NOMO-1 treated with DMSO at 0.1 percent for 48 hours (cell line): ENCODE results near the gene MAGEA8.
"Not testable (repeated sequence)": the region's sequence is repeated elsewhere in the genome, so short reads cannot be mapped to it uniquely, and the experiment has no call there.

Source experiments
- DNase-seq: peaks from one replicate; lab custom pipeline; 2025; ENCODE audit not compliant: unreplicated experiment; lab: John Stamatoyannopoulos, UW

MAGEA8 gene, protein sequence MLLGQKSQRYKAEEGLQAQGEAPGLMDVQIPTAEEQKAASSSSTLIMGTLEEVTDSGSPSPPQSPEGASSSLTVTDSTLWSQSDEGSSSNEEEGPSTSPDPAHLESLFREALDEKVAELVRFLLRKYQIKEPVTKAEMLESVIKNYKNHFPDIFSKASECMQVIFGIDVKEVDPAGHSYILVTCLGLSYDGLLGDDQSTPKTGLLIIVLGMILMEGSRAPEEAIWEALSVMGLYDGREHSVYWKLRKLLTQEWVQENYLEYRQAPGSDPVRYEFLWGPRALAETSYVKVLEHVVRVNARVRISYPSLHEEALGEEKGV

DNA sequence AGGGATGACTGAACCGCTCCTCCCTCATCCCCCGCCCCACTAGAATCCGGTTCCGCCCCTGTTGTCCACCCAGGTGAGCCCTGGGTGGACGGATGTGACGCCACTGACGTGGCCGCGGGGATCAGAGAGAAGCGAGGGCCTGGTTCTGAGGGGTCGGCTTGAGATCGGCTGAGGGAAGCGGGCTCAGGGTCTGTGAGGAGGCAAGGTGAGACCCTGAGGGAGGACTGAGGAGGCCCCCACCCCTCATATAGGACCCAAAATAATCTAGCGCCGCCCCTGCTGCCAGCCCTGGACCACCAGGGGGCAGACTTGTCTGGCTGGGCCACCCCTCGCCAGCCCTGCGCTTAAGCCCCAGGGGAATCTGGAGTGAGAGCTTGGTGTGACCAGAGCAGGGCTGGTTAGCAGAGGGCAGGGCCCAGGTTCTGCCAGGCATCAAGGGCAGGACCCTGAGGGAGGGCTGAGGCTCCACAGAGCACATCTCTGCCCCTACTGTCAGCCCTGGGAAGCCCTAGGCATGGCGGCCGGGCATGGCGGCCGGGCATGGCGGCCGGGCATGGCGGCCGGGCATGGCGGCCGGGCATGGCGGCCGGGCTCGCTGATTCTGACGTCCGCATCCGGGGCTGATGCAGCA lies at the start of gene MAGEA8:
Gene MAGEA8, plus strand, starts transcription at position 103 of the 631 bp plus-strand sequence. CDS start 3,090 bp downstream, outside the sequence.
- DNase-seq = no peak

DNA sequence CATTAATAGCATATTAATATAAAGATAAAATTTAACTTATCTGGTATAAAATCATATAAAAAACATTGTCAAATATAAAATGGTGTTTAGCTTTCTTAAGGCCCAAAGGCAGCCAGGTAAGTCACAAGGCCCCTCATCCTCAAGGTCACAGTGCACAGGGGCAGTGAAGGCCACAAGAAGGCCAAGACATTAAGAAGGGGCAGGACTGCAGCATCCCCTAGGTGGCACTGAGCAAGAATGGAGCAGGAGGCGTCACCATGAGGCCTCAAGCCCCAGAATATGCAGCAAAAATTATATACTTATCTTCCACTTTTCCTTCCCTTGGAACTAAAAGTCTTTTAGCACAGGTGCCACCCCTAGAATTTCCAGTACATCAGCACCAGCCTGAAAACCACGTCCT lies 49.5 kb upstream of the MAGEA8 start:
- DNase-seq = no peak

DNA sequence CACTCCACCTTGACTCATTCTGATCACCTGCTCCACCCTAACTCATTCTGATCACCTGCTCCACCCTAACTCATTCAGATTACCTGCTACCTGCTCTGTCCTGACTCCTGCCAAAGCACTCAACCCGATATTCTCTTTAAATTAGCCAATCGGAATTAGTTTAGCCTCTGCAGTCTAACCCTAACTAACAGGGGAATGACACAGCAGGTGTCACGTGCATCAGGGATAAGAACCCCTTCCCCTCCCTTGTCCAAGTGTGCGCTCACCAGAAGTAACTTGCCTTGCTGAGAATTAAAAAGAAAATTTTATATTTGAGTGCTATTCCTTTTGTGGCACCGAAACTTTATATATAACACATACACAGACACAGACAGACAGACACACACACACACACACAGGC lies 44.3 kb upstream of the MAGEA8 start:
- not testable (repeated sequence) for DNase-seq

DNA sequence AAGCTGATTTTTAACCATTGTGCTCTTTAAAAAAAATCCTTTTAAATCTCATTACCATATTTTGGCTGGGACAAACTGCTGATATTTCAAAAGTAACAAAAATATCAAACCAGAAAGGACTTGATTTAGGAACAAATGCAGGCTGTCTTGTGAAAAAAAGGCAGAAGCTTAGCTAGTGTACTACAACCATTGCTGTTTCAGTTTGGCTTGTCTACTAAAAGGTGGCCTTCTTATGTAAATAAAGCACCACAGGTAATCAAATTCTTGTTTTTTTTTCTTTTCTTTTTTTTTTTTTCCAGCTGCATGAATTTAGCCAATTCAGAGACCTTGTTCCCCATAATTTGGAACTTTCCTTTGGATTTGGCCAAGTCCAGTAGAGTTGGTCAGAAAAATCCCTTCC lies 43.8 kb upstream of the MAGEA8 start:
- no peak for DNase-seq

DNA sequence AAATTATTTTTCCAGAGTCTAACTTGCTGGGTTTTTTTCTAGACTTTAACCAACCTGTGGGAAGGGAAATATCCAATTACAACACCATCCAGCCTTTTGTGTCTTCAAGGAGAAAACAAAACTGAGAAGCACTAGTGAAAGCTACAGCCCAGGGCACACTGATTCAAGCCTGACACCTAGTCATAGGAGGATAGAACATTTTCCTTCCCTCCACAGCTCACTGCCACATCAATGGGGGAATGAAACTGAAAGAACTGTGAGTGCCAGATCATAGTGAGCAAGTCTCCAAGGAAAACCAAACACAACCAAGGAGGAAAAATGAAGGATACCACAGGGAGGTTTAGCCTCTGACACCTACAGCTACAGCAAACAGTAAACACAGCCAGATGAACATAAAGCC lies 43.3 kb upstream of the MAGEA8 start:
- no peak for DNase-seq

DNA sequence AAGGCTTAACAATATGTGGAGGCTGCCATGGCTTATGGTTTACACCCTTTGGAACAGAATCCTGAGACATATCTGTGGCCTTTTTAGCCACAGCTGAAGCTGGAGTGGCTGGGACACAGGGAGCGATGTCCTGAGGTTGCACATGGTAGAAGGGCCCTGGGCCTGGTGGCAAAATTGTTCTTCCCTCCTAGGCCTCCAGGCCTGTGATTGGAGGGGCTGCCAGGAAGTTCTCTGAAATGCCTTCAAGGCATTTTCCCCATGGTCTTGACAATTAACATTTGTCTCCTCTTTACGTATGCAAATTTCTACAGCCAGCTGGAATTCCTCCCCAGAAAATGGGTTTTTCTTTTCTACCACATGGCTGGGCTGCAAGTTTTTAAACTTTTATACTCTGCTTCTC lies 39.1 kb upstream of the MAGEA8 start:
- no peak for DNase-seq

DNA sequence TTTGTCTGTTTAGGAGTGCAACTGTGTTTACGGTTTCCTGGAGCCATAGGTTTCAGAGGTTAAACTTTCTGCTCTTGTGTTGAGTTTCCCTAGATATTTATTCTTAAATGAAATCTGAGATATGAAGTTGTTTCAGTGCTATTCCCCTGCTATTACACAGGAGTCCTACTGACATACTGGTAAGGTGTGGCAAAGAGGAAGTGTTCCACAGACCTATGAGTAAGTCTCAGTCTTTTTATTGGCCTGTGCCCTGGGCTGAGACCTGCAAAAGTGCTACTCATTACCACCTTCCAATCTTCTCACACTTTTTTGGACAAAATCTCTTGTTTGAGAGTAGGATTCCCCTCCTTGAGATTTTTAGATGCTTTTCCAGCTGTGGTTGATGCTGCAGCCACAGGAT lies 35.6 kb upstream of the MAGEA8 start:
- DNase-seq = no peak

DNA sequence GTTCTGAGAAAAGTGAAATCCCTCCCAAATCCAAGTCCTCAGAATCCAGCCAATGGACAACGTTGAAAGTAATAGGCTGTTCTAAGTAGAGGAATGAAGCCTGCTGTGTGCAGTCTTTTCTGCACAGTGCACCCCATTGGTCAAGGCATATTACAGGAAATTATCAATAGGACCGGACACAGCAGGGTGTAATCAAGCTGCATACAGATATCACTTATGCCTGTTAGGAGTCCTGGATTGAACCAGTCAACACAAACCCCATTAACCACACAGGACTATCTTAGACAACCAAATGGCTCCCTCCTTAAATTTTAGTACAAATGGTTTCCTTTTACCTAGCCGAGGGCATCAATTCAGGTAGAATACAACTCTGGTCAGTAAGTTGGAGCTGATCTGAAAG lies 34.2 kb upstream of the MAGEA8 start:
- DNase-seq = no peak

DNA sequence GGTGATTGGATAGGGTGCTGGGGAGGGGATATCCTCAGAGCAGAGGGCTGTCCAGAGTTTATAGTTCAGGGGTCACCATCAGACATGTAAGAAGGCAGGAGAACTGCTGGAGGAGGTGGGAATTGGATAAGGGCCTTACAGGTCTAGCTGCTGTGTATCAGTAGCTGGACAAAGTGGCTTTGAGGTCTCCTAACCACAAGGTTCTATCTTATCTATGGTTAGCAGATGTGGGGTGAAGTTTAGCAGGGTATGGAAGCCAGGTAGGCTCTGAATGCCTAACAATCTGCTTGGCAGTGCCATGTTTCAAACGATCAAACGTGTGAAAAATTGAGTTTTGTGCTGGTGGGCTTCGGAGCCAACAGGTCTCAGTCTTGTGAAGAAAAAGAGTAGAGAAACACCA lies 32.1 kb upstream of the MAGEA8 start:
- no peak for DNase-seq

DNA sequence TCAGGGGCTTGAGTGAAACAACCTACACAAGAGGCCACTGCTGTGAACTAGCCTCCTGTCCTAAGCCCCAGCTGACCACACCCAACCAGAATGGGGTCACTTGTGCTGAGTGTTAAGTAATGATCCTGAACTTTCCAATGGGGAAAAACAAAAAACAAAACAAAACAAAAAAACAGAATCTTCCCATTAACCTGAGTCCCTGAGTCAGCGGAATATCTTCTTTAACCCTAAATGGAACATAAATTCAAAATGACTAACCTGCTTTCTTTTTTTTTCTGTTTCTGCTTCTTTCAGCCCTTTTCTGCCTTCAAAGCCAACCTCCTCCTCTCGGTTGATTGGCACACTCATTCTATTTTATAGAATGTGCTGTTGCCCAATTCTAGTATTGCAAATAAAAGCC lies 31.2 kb upstream of the MAGEA8 start:
- no peak for DNase-seq

DNA sequence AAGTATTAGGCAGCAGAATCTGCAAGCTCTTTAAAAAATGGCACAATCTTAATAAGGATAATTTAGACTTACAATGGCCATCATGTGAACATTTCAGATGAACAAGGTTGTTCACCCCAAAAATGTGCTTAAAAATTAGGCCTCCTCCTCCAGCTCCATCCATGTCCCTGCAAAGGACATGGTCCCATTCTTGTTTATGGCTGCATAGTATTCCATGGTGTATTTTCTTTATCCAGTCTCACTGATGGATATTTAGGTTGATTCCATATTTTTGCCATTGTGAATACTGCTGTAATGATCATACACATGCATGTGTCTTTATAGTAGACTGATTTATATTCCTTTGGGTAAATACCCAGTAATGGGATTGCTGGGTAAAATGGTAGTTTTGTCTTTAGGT lies 29.1 kb upstream of the MAGEA8 start:
- no peak for DNase-seq

DNA sequence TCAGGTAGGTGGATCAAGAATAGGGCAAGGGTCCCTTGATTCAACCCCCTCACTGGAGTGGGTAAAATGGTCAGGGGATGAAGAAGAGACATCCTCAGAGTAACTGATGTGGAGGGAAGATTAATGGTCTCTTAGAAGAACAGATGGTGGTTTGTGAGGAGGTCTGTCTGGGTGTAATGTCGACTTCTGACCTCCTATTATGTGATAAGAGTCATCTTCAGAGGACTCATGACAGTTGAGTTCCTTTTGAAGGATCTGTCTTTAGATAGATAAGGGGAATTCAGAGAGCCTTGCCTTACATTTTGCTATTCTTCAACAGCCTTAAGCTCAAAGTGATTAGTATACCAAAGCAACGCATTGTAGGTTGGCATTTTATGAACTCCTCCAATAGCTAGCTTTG lies 27.1 kb upstream of the MAGEA8 start:
- DNase-seq = no peak

DNA sequence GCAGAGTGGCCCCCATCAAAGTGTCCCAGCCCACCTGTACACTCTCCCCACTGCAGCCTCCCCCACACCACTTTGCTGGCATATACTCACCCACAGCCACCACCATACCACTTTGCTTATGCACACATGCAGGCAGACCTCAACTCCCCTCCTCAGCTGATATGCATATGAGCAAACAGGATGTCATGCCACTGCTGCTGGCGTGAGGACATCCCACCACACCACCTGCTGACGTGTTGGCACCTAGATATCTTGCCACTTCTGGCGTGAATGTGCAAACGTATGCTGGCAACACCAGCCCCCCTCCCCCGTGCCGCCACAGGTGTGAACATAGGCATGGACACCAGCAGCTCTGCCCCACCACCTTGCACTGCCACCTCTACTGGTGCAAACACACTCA lies 22.4 kb upstream of the MAGEA8 start:
- no peak for DNase-seq

DNA sequence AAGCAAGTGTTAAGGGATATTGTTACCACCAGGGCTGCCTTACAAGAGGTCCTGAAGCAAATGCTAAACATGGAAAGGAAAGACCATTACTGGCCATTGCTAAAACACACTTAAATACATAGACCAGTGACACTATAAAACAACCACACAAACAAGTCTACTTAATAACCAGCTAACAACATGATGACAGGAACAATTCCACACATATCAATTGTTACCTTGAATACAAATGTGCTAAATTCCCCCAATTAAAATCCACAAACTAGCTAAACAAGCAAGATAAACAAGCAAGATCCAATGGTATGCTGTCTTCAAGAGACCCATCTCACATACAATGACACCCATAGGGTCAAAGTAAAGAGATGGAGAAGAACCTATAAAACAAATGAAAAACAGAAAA lies 20.5 kb upstream of the MAGEA8 start:
- no peak for DNase-seq

DNA sequence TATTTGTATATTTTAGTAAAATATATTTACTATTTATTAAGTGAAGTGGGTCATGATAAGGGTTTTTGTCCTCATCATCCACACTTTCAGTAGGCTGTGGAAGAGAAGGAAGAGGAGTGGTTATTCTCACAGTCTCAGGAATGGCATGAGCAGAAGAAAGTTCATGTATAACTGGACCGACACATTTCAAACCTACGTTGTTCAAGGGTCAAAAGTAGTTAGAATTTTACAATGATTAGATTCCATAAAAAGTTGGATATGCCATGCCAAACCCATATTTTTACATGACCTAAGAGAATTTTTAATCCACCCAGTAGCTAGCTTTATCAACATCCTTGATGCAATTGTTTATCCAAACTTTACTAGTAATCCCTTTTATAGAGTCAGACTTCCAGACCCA lies 15.6 kb upstream of the MAGEA8 start:
- no peak for DNase-seq

DNA sequence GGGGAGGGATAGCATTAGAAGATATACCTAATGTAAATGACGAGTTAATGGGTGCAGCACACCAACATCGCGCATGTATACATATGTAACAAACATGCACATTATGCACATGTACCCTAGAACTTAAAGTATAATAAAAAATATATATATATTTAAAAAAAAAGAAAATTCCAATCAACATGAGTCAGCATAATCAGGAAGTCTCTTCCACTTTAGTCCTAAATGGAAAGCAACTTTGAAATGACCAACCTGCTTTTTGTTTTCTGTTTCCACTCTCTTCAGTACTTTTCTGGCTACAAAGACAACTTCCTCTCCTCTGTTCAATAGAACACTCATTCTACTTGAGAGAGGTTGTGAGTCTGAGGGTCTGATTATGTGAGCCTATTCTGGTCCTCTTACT lies 13.5 kb upstream of the MAGEA8 start:
- no peak for DNase-seq

DNA sequence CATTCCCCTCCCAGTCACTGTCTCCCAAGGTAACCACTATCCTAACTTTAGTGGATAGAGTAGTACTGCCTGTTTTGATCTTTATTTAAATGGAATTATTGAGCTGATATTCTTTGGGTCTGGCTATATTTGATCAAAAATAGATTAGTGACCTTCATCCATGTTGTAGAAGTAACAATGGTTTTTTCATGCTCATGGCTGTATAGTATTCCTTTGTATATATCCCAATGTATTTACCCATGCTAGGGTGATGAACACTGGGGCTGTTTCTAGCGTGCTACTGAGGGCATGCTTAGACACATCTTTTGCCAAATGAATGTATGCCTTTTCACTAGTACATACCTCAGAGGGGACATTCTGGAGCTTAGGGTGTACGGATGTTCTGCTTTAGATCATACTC lies 10.1 kb upstream of the MAGEA8 start:
- no peak for DNase-seq

DNA sequence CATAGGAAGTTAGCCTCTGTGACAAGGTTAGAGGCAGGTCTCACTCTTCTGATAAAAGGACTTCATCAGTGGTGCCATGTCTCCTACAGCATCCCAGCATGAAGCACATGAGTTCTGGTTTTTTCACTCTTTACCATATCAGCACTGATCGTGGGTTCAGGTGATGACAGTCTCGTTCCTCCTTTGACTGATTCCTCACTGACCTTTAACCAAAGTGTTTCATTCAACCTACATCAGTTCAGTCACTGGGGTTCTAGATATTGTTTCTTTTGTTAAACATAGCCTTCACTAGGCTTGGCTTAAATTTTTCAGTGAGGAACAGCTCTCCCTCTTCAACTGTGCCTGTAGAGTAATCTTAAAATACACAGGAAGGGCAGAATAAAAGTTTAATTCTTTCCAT lies 9.6 kb upstream of the MAGEA8 start:
- no peak for DNase-seq

DNA sequence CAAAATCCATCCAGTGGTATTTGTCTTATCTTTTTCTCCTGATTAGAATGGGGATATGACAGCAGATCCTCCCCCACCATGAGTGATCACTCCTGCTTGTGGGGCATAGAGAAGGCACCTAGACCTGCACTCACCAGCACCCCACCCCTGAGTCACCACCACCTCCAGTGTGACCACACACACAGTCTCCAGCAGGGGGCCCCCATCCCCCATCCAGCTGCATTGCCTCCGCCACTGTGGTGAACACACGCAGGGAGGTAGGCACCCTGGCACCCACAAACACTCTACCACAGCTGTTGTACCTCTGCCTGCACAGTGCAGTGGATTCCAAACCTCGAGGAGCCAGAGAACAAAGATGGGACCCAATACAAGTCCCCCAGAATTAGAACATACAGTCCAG lies 9.0 kb upstream of the MAGEA8 start:
- no peak for DNase-seq

DNA sequence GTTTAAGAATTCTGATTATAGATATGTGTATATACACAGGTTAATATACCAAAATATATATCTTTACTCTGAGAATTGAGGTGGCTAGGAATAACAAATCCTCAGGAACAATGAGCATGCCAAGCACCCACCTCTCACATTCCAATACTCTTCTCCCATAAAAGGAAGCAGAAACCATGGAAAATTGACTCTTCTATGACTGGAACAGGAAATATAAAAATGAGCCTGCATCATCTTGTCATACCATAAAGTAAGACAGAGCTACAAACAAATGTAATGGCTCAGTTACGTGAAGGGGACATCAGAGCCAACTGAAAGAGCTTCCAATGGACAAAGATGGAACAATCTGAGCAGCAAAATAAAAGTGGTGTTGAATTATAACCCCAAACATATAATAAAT lies 3.8 kb upstream of the MAGEA8 start:
- no peak for DNase-seq

DNA sequence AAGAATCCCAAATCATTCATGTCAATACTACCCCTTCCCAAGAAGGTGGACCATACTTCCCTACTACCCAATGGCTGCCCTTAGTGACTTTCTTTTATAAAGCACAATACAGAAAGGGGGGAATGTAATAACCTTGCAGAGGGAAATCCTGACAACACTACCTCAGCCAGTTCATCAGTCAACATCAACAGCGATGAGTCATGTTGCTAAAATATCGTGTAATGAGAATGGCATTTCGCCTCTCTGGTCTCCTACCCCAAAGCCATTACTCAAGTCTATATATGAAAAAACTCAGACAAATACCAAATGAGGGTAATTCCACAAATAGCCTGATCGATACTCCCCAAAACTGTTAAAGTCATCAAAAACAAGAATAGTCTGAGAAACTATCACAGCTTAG lies 3.3 kb upstream of the MAGEA8 start:
- DNase-seq = no peak

DNA sequence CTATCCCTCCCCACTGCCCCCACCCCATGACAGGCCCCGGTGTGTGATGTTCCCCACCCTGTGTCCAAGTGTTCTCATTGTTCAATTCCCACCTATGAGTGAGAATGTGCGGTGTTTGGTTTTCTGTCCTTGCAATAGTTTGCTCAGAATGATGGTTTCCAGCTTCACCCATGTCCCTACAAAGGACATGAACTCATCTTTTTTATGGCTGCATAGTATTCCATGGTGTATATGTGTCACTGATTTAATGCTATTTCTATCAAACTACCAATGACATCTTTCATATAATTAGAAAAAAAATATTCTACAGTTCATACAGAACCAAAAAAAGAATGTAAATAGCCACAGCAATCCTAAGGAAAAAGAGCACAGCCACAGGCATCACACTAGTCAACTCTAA lies 9.8 kb downstream of the MAGEA8 start:
- not testable (repeated sequence) for DNase-seq

DNA sequence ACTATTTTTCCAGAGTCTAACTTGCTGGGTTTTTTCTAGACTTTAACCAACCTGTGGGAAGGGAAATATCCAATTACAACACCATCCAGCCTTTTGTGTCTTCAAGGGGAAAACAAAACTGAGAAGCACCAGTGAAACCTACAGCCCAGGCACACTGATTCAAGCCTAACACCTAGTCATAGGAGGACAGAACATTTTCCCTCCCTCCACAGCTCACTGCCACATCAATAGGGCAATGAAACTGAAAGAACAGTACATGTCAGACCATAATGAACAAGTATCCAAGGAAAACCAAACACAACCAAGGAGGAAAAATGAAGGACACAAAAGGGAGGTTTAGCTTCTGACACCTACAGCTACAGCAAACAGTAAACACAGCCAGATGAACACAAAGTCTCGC lies 17.6 kb downstream of the MAGEA8 start:
- DNase-seq = no peak
